Rectal smooth muscle tissue (tissue), 1 donor: ENCODE measurements around the gene SLC9A8.
"Not testable (repeated sequence)": the region's sequence is repeated elsewhere in the genome, so short reads cannot be mapped to it uniquely, and the experiment has no call there.

Experiments used
- H3K27ac ChIP-seq: one replicate; pipeline ENCODE4 v1.7.0; 2013; ENCODE audit warnings: low read depth, low read length, inconsistent platforms
- H3K27me3 ChIP-seq: one replicate; pipeline ENCODE4 v1.7.0; 2013; ENCODE audit warnings: low read length; ENCODE audit not compliant: control insufficient read depth, insufficient read depth
- H3K36me3 ChIP-seq: one replicate; pipeline ENCODE4 v1.7.0; 2013; ENCODE audit warnings: low read length; ENCODE audit not compliant: control insufficient read depth, insufficient read depth
- H3K4me1 ChIP-seq: one replicate; pipeline ENCODE4 v1.7.0; 2013; ENCODE audit warnings: low read length; ENCODE audit not compliant: control insufficient read depth, insufficient read depth
- H3K4me3 ChIP-seq: one replicate; pipeline ENCODE4 v1.7.0; 2013; ENCODE audit warnings: low read length
- H3K9ac ChIP-seq: one replicate; pipeline ENCODE4 v1.7.0; 2013; ENCODE audit warnings: low read length

SLC9A8 gene

GRCh38 chr20:49850463-49851230, 38.0 kb downstream of the SLC9A8 start:
- H3K36me3 ChIP-seq, result peaks cover 18% of the 10 kb centered on the region
- no peak overlapping the region for H3K27ac ChIP-seq
- no peak overlapping the region for H3K9ac ChIP-seq

GRCh38 chr20:49851231-49851705, 38.6 kb downstream of the SLC9A8 start:
- peaks cover 18% of the 10 kb centered on the region for H3K36me3 ChIP-seq
- H3K27ac ChIP-seq, result no peak overlapping the region
- H3K4me3 ChIP-seq, result no peak overlapping the region
- H3K4me1 ChIP-seq, result no peaks in the 10 kb centered on the region
- no peaks in the 10 kb centered on the region for H3K27me3 ChIP-seq
- no peak overlapping the region for H3K9ac ChIP-seq

More at GRCh38 chr20:49850463-49851230, 38.0 kb downstream of the SLC9A8 start:
- H3K27me3 ChIP-seq, result no peaks in the 10 kb centered on the region
- H3K4me3 ChIP-seq, result no peak overlapping the region
- no peaks in the 10 kb centered on the region for H3K4me1 ChIP-seq

GRCh38 chr20:49851991-49852390, 39.4 kb downstream of the SLC9A8 start:
- no peak overlapping the region for H3K4me3 ChIP-seq
- H3K9ac ChIP-seq, result no peak overlapping the region
- no peaks in the 10 kb centered on the region for H3K4me1 ChIP-seq
- no peak overlapping the region for H3K27ac ChIP-seq
- no peaks in the 10 kb centered on the region for H3K27me3 ChIP-seq
- peaks cover 18% of the 10 kb centered on the region for H3K36me3 ChIP-seq

GRCh38 chr20:49852522-49853080, 40.0 kb downstream of the SLC9A8 start:
- H3K4me1 ChIP-seq, result no peaks in the 10 kb centered on the region
- H3K27me3 ChIP-seq, result no peaks in the 10 kb centered on the region
- H3K9ac ChIP-seq, result no peak overlapping the region
- H3K4me3 ChIP-seq, result no peak overlapping the region
- H3K36me3 ChIP-seq, result peaks cover 18% of the 10 kb centered on the region
- no peak overlapping the region for H3K27ac ChIP-seq

- Histone ChIP-seq H3K36me3 (peaks cover 18% of the 10 kb centered on the region), H3K27ac (no peak overlapping the region), H3K4me1 (no peaks in the 10 kb centered on the region), H3K27me3 (no peaks in the 10 kb centered on the region), H3K9ac (no peak overlapping the region), H3K4me3 (no peak overlapping the region)
Observed at GRCh38 chr20:49853640-49854039, 41.0 kb downstream of the SLC9A8 start.

- Histone ChIP-seq H3K36me3 (peaks cover 11% of the 10 kb centered on the region), H3K4me3 (no peak overlapping the region), H3K27ac (no peak overlapping the region), H3K9ac (no peak overlapping the region), H3K4me1 (no peaks in the 10 kb centered on the region), H3K27me3 (no peaks in the 10 kb centered on the region)
Observed at GRCh38 chr20:49854190-49854875, 41.7 kb downstream of the SLC9A8 start.

- no peaks in the 10 kb centered on the region for H3K4me1 ChIP-seq
- no peak overlapping the region for H3K9ac ChIP-seq
- no peak overlapping the region for H3K4me3 ChIP-seq
- peaks cover 5% of the 10 kb centered on the region for H3K36me3 ChIP-seq
- no peak overlapping the region for H3K27ac ChIP-seq
- H3K27me3 ChIP-seq, result no peaks in the 10 kb centered on the region
Observed at GRCh38 chr20:49856904-49857303, 44.3 kb downstream of the SLC9A8 start.

GRCh38 chr20:49858076-49858585, 45.5 kb downstream of the SLC9A8 start:
- Histone ChIP-seq H3K4me3 (no peak overlapping the region), H3K9ac (no peak overlapping the region), H3K27ac (no peak overlapping the region), H3K27me3 (no peaks in the 10 kb centered on the region), H3K4me1 (no peaks in the 10 kb centered on the region), H3K36me3 (peaks cover 5% of the 10 kb centered on the region)

GRCh38 chr20:49859011-49859410, 46.4 kb downstream of the SLC9A8 start:
- H3K27ac ChIP-seq, result no peak overlapping the region

GRCh38 chr20:49859807-49860206, 47.2 kb downstream of the SLC9A8 start:
- no peak overlapping the region for H3K4me3 ChIP-seq
- no peaks in the 10 kb centered on the region for H3K4me1 ChIP-seq
- no peak overlapping the region for H3K9ac ChIP-seq
- H3K27ac ChIP-seq, result no peak overlapping the region
- H3K36me3 ChIP-seq, result peaks cover 5% of the 10 kb centered on the region
- no peaks in the 10 kb centered on the region for H3K27me3 ChIP-seq

More at GRCh38 chr20:49859011-49859410, 46.4 kb downstream of the SLC9A8 start:
- H3K36me3 ChIP-seq, result peaks cover 2% of the 10 kb centered on the region
- no peak overlapping the region for H3K9ac ChIP-seq
- no peak overlapping the region for H3K4me3 ChIP-seq
- H3K27me3 ChIP-seq, result no peaks in the 10 kb centered on the region
- H3K4me1 ChIP-seq, result no peaks in the 10 kb centered on the region

GRCh38 chr20:49861232-49861631, 48.6 kb downstream of the SLC9A8 start:
- H3K9ac ChIP-seq, H3K27ac ChIP-seq, H3K27me3 ChIP-seq, H3K4me3 ChIP-seq, H3K4me1 ChIP-seq: not testable (repeated sequence)
- peaks cover 14% of the 10 kb centered on the region for H3K36me3 ChIP-seq

- H3K4me1 ChIP-seq, result no peaks in the 10 kb centered on the region
- no peak overlapping the region for H3K9ac ChIP-seq
- H3K4me3 ChIP-seq, result no peak overlapping the region
- no peaks in the 10 kb centered on the region for H3K27me3 ChIP-seq
- H3K27ac ChIP-seq, result no peak overlapping the region
- H3K36me3 ChIP-seq, result peaks cover 14% of the 10 kb centered on the region
Observed at GRCh38 chr20:49862607-49863200, 50.1 kb downstream of the SLC9A8 start.
